NOMO-1 treated with dmso at 0.1 percent for 144 hours (cell line): ENCODE results near the gene CPA1.
"Not testable (repeated sequence)": the region's sequence is repeated elsewhere in the genome, so short reads cannot be mapped to it uniquely, and the experiment has no call there.

Experiments
- DNase-seq: peaks from one replicate; lab custom pipeline; 2025; ENCODE audit not compliant: unreplicated experiment; lab: John Stamatoyannopoulos, UW

Gene CPA1

GRCh38 chr7:130372402-130373165 is 7.7 kb upstream of the CPA1 start:
- DNase-seq, result no peak

GRCh38 chr7:130374507-130374906 is 5.8 kb upstream of the CPA1 start:
- no peak for DNase-seq

- not testable (repeated sequence) for DNase-seq
Measured at GRCh38 chr7:130376461-130376860, 3.8 kb upstream of the CPA1 start.

GRCh38 chr7:130377178-130377577 is 3.1 kb upstream of the CPA1 start:
- DNase-seq, result no peak

- DNase-seq, result no peak
Measured at GRCh38 chr7:130379019-130379418, 1.3 kb upstream of the CPA1 start.

- DNase-seq, result no peak
Measured at GRCh38 chr7:130379532-130379920, 768 bp upstream of the CPA1 start.

- DNase-seq, result no peak
Measured at GRCh38 chr7:130380861-130381455, 664 bp downstream of the CPA1 start.

- no peak for DNase-seq
Measured at GRCh38 chr7:130381468-130382312, 1.4 kb downstream of the CPA1 start.

GRCh38 chr7:130383187-130383980 is 3.1 kb downstream of the CPA1 start:
- DNase-seq, result no peak

GRCh38 chr7:130384371-130384801 is 4.1 kb downstream of the CPA1 start:
- no peak for DNase-seq

- DNase-seq, result no peak
Measured at GRCh38 chr7:130384841-130385599, 4.7 kb downstream of the CPA1 start.

GRCh38 chr7:130385600-130386066 is 5.3 kb downstream of the CPA1 start:
- no peak for DNase-seq

- no peak for DNase-seq
Measured at GRCh38 chr7:130386876-130387275, 6.6 kb downstream of the CPA1 start.

- no peak for DNase-seq
Measured at GRCh38 chr7:130387306-130387627, 7.0 kb downstream of the CPA1 start.

- no peak for DNase-seq
Measured at GRCh38 chr7:130387628-130388403, 7.5 kb downstream of the CPA1 start.

GRCh38 chr7:130388671-130389070 is 8.4 kb downstream of the CPA1 start:
- no peak for DNase-seq

GRCh38 chr7:130390486-130390885 is 10.2 kb downstream of the CPA1 start:
- no peak for DNase-seq

- DNase-seq, result no peak
Measured at GRCh38 chr7:130393101-130393561, 12.8 kb downstream of the CPA1 start.

GRCh38 chr7:130393841-130394411 is 13.6 kb downstream of the CPA1 start:
- no peak for DNase-seq
